Mesodermal cell (in vitro differentiated cells): ENCODE data around the gene ANXA2.
A peak's percentile ranks its signal among the peaks of the same experiment; 100 is the strongest.
"Not testable (repeated sequence)": the region's sequence is repeated elsewhere in the genome, so short reads cannot be mapped to it uniquely, and the experiment has no call there.

ENCODE experiments used
- H3K27ac ChIP-seq: 2 replicates; pipeline ENCODE4 v1.7.0; 2013; ENCODE audit warnings: mild to moderate bottlenecking, low read depth, low read length, moderate library complexity; ENCODE audit not compliant: severe bottlenecking
- H3K36me3 ChIP-seq: 2 replicates; pipeline ENCODE4 v1.7.1; 2013; ENCODE audit warnings: mild to moderate bottlenecking, low read length, moderate library complexity; ENCODE audit not compliant: control insufficient read depth, insufficient read depth
- H3K4me1 ChIP-seq: one replicate; pipeline ENCODE4 v1.7.1; 2013; ENCODE audit warnings: mild to moderate bottlenecking, low read length; ENCODE audit not compliant: insufficient read depth, control insufficient read depth, poor library complexity, severe bottlenecking
- H3K4me3 ChIP-seq: 2 replicates; pipeline ENCODE4 v1.7.0; 2013; ENCODE audit warnings: low read length, control low read depth, mild to moderate bottlenecking; ENCODE audit not compliant: insufficient read depth, poor library complexity, severe bottlenecking; ENCODE audit errors: extremely low read depth
- H3K9me3 ChIP-seq: 2 replicates; pipeline ENCODE4 v1.7.1; 2013; ENCODE audit warnings: mild to moderate bottlenecking, low read length, moderate library complexity; ENCODE audit not compliant: control insufficient read depth
- WGBS, 2 experiments: methylation state at CpG; one replicate each; pipeline ENCODE4 v1.1.5; 2013; ENCODE audit warnings: missing lambda C conversion rate in 2 of 2; ENCODE audit not compliant: insufficient coverage in 2 of 2; 5-methylcytosine and 5-hydroxymethylcytosine counted together

The ANXA2 gene

DNA sequence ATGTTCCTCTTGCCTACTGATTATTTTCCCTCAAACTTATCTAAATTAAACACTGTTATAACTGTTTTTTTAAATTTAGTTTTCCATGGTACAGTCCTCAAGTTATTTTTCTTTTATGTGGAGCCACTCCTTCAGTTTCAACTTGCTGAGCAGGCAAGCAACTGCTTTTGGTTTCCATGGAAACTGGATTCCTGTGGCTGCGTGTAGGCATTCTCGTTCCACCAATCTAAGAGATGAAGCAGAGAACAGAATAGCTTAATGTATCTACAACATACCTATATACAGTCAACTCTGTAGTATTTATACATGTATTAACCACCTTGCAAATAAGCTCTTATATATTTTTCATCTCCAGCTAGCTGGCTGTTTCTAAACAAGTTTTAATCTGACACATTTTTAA is 25.8 kb upstream of the ANXA2 start:
- peak overlapping the region; percentile 60 for H3K27ac ChIP-seq
- no peaks in the 10 kb centered on the region for H3K9me3 ChIP-seq
- no CpG with 5 or more reads among the region's 2 CpGs for WGBS, 2 experiments
- no peak overlapping the region for H3K4me3 ChIP-seq
- H3K4me1 ChIP-seq: peaks cover 27% of the 10 kb centered on the region
- peaks cover 6% of the 10 kb centered on the region for H3K36me3 ChIP-seq

- Histone ChIP-seq H3K4me1 (peaks cover 27% of the 10 kb centered on the region), H3K9me3 (no peaks in the 10 kb centered on the region), H3K4me3 (no peak overlapping the region), H3K36me3 (no peaks in the 10 kb centered on the region), H3K27ac (no peak overlapping the region)
- WGBS, 2 experiments: no CpG with 5 or more reads among the region's 1 CpG
These were observed 23.8 kb upstream of the ANXA2 start for GRCh38 chr15:60421544-60421943.

- H3K9me3 ChIP-seq: no peaks in the 10 kb centered on the region
- H3K36me3 ChIP-seq: no peaks in the 10 kb centered on the region
- peaks cover 27% of the 10 kb centered on the region for H3K4me1 ChIP-seq
- H3K4me3 ChIP-seq: no peak overlapping the region
- 90 to 94% methylated on average over 2 of the region's 2 CpGs for WGBS, 2 experiments
- no peak overlapping the region for H3K27ac ChIP-seq
These were observed 22.5 kb upstream of the ANXA2 start for GRCh38 chr15:60420203-60420716.

DNA sequence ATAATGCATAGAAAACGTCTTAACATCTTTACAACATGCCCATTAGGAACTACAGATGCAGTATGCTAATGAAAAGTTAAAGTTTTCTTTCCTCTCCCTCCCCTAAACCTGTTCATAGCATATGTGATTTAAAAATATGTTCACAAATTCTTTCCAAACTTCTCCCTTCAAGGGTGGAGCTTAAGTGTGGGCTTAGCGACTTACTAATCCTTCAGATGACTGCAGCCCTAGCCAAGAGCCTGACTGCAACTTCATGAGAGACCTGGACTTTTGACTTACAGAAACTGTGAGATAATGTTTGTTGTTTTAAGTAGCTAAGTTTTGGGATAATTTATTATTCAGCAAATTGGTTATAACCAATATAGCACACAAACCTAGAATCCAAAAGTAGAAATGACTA is 22.0 kb upstream of the ANXA2 start:
- no CpG with 5 or more reads among the region's 2 CpGs for whole genome bisulfite sequencing, 2 experiments
- Histone ChIP-seq H3K4me1 (peaks cover 27% of the 10 kb centered on the region), H3K4me3 (no peak overlapping the region), H3K9me3 (no peaks in the 10 kb centered on the region), H3K36me3 (no peaks in the 10 kb centered on the region), H3K27ac (no peak overlapping the region)

DNA sequence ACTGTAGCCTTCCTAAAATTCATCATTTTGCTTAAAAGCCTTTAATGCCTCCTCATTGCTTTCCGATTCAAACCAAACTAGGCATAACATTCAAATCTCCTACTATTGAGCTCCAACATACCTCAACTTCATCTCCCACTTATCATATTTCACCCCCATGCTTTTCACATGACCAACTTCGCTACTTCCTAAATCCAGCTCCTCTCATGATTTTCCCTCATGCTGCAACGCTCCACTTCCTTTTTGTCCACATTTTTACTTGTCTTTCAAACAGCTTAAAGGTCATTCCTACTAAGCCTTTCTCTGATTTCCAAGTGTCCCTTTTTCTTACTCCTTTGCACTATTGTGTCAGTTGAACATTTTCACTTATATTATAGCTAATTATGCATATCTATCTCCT is 20.3 kb upstream of the ANXA2 start:
- Histone ChIP-seq H3K9me3 (no peaks in the 10 kb centered on the region), H3K4me3 (no peak overlapping the region), H3K4me1 (peaks cover 26% of the 10 kb centered on the region), H3K27ac (no peak overlapping the region), H3K36me3 (no peaks in the 10 kb centered on the region)
- WGBS, 2 experiments: 89 to 97% methylated on average over 3 of the region's 3 CpGs

GRCh38 chr15:60417112-60417511 is 19.3 kb upstream of the ANXA2 start:
- Histone ChIP-seq H3K36me3 (no peaks in the 10 kb centered on the region), H3K4me3 (no peak overlapping the region), H3K9me3 (no peaks in the 10 kb centered on the region), H3K27ac (no peak overlapping the region), H3K4me1 (peaks cover 21% of the 10 kb centered on the region)
- WGBS, 2 experiments: 100% methylated on average over 3 of the region's 4 CpGs

- Histone ChIP-seq H3K4me3 (no peak overlapping the region), H3K4me1 (peaks cover 19% of the 10 kb centered on the region), H3K9me3 (no peaks in the 10 kb centered on the region), H3K36me3 (no peaks in the 10 kb centered on the region), H3K27ac (no peak overlapping the region)
- WGBS, 2 experiments: 95% methylated on average over 3 of the region's 3 CpGs; no CpG with 5 or more reads in 1 of the 2 experiments
These were observed 18.7 kb upstream of the ANXA2 start for GRCh38 chr15:60416484-60416883.

- 84 to 87% methylated on average over 8 to 9 of the region's 10 CpGs for WGBS, 2 experiments
- H3K4me3 ChIP-seq: no peak overlapping the region
- no peak overlapping the region for H3K27ac ChIP-seq
- peaks cover 9% of the 10 kb centered on the region for H3K4me1 ChIP-seq
- no peaks in the 10 kb centered on the region for H3K36me3 ChIP-seq
- no peaks in the 10 kb centered on the region for H3K9me3 ChIP-seq
These were observed 16.4 kb upstream of the ANXA2 start for GRCh38 chr15:60414016-60414682.

- no peaks in the 10 kb centered on the region for H3K9me3 ChIP-seq
- H3K4me1 ChIP-seq: peaks cover 15% of the 10 kb centered on the region
- H3K4me3 ChIP-seq: no peak overlapping the region
- H3K27ac ChIP-seq: peak overlapping the region; percentile 36
- WGBS, 2 experiments: 76 to 88% methylated on average over 8 to 9 of the region's 9 CpGs
- no peaks in the 10 kb centered on the region for H3K36me3 ChIP-seq
These were observed 15.5 kb upstream of the ANXA2 start for GRCh38 chr15:60413231-60413824.

- not testable (repeated sequence) for H3K4me3 ChIP-seq, H3K9me3 ChIP-seq, H3K36me3 ChIP-seq
- WGBS, 2 experiments: 90 to 91% methylated on average over 15 to 21 of the region's 21 CpGs
- Histone ChIP-seq H3K27ac (peak overlapping the region; percentile 36), H3K4me1 (peaks cover 20% of the 10 kb centered on the region)
These were observed 15.0 kb upstream of the ANXA2 start for GRCh38 chr15:60412807-60413206.

GRCh38 chr15:60411774-60412425 is 14.1 kb upstream of the ANXA2 start:
- WGBS, 2 experiments: 94 to 95% methylated on average over 9 of the region's 9 CpGs
- H3K27ac ChIP-seq: no peak overlapping the region
- H3K36me3 ChIP-seq: no peaks in the 10 kb centered on the region
- H3K4me1 ChIP-seq: peaks cover 29% of the 10 kb centered on the region
- H3K4me3 ChIP-seq: no peak overlapping the region
- no peaks in the 10 kb centered on the region for H3K9me3 ChIP-seq
